Left lung (tissue), 10 donors: ENCODE data around the gene KNTC1. TPM values are rescaled to one million over a fixed set of nuclear protein-coding genes. Genes with fewer than 3 reads are reported as not detected.

Experiments used
- ATAC-seq: fragments of 200-7000 bp; cut with Tn5 transposase; one replicate; pipeline ENCODE4 v1.9.1; 2020; ENCODE audit warnings: moderate library complexity
- DNase-seq, 4 donors: peaks; one replicate each; pipeline ENCODE4 v3.0.0-alpha.2; 2013 to 2020
- H3K27ac ChIP-seq, 2 donors: fragments of 200-600 bp; sonication (generic) in 1 of 2; one replicate each; pipeline versions ENCODE4 v1.5.0 to v1.8.0; 2020 to 2021
- H3K27me3 ChIP-seq, 2 donors: fragments of 200-600 bp; sonication (generic) in 1 of 2; one replicate each; pipeline versions ENCODE4 v1.5.0 to v1.8.0; 2020 to 2021
- H3K36me3 ChIP-seq, 2 donors: fragments of 200-600 bp; sonication (generic) in 1 of 2; one replicate each; pipeline versions ENCODE4 v1.5.0 to v1.8.0; 2020 to 2021
- H3K4me1 ChIP-seq, 2 donors: fragments of 200-600 bp; one replicate each; pipeline ENCODE4 v1.8.0; 2021
- H3K4me3 ChIP-seq, 2 donors: fragments of 200-600 bp; sonication (generic) in 1 of 2; one replicate each; pipeline versions ENCODE4 v1.5.0 to v1.8.0; 2020 to 2021; ENCODE audit warnings: mild to moderate bottlenecking in 1 of 2
- H3K9me3 ChIP-seq, 2 donors: fragments of 200-600 bp; sonication (generic) in 1 of 2; one replicate each; pipeline versions ENCODE4 v1.5.0 to v1.8.0; 2020 to 2021
- CTCF ChIP-seq, 2 donors: fragments of 200-600 bp; sonication (generic) in 1 of 2; IDR thresholded peaks; one replicate each; pipeline versions ENCODE4 v1.5.0 to v1.8.0; 2021; ENCODE audit warnings: antibody characterized with exemption in 2 of 2
- intact Hi-C, 2 donors: fragments of 100-400 bp; cut with DNase I; formaldehyde crosslinking; loops; one replicate each; pipeline versions ENCODE4 v1.11.2 to v1.14.2; 2022
- polyA plus RNA-seq, 6 donors: library from polyadenylated mRNA; unstranded; fragments of 120-200 nt; gene quantifications; one replicate each; pipeline ENCODE4 v1.2.1, GENCODE V29; 2013; ENCODE audit not compliant: insufficient read length in 6 of 6
- total RNA-seq, 2 donors: library from RNA; stranded (reverse); fragmentation: NEBNext Ultra II Directional; extraction: Animal tissue kit (Norgen Biotek cat#: 25700); gene quantifications; one replicate each; pipeline ENCODE4 v1.2.1, GENCODE V29; 2021
- donor health status: DM: no; HTN: yes; CAD: no.
- donor health status: DM: no; HTN: no; CAD: no.

Gene KNTC1
- total and polyA plus RNA-seq, 8 donors, result 13.6 to 64.7 (median 53.9) TPM

- DNase-seq (no peak), ATAC-seq (no peak)
- no peak for TF ChIP-seq CTCF (IDR thresholded peaks at IDR 0.05)
- no peaks in the 10 kb centered on the region for H3K4me1 ChIP-seq
- no peaks in the 10 kb centered on the region for H3K9me3 ChIP-seq
- peaks cover 0 to 66% of the 10 kb centered on the region in 2 donors for H3K36me3 ChIP-seq
- no peaks in the 10 kb centered on the region for H3K27me3 ChIP-seq
- intact Hi-C loops, result no loop called here
- no peak overlapping the region for H3K4me3 ChIP-seq
- no peak overlapping the region for H3K27ac ChIP-seq
Observed at GRCh38 chr12:122544537-122544936, 17.5 kb downstream of the KNTC1 start.

DNA sequence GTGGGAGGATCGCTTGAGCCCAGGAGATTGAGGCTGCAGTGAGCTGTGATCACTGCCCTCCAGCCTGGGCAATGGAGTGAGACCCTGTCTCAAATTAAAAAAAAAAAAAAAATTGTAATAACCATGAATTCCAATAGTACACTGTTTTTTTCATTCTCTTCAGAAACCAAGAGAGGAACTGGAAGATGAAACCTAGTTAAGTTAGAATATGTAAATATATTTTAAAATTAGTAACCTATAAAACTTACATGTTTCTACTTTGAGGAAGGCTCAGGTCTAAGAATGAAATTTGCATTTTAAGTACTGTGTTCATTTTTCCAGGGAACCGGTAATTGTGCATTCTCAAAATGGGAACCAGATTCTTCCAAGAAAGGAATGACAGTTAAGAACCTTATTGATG lies 18.8 kb downstream of the KNTC1 start:
- no peak overlapping the region for H3K27ac ChIP-seq
- no peaks in the 10 kb centered on the region for H3K4me1 ChIP-seq
- H3K4me3 ChIP-seq, result no peak overlapping the region
- H3K36me3 ChIP-seq, result peaks cover 0 to 71% of the 10 kb centered on the region in 2 donors
- DNase-seq, result no peak
- no peak for TF ChIP-seq CTCF (IDR thresholded peaks at IDR 0.05)
- H3K27me3 ChIP-seq, result no peaks in the 10 kb centered on the region
- intact Hi-C loops, result no loop called here
- ATAC-seq, result no peak
- H3K9me3 ChIP-seq, result no peaks in the 10 kb centered on the region

DNA sequence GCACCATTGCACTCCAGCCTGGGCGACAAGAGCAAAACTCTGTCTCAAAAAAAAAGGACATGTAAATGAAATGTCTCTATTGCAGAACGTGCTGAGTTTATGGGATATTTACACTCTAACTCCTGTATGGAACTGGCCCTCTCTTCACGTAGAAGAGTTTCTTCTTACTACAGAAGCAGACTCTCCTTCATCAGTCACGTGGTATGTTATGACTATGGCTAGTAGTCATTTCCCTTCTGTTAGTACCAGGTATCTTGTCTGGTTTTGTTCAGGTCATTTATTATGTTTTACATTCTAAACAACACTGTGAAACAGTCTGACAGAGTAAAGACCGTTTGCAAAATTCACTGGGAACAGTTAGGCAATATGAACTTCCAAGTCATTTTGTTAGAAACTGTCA lies 20.3 kb downstream of the KNTC1 start:
- intact Hi-C loops, result no loop called here
- H3K9me3 ChIP-seq, result no peaks in the 10 kb centered on the region
- no peak for ATAC-seq
- peaks cover 0 to 83% of the 10 kb centered on the region in 2 donors for H3K36me3 ChIP-seq
- no peaks in the 10 kb centered on the region for H3K4me1 ChIP-seq
- no peak overlapping the region for H3K4me3 ChIP-seq
- DNase-seq, result no peak
- no peak for TF ChIP-seq CTCF (IDR thresholded peaks at IDR 0.05)
- H3K27me3 ChIP-seq, result no peaks in the 10 kb centered on the region
- no peak overlapping the region for H3K27ac ChIP-seq

DNA sequence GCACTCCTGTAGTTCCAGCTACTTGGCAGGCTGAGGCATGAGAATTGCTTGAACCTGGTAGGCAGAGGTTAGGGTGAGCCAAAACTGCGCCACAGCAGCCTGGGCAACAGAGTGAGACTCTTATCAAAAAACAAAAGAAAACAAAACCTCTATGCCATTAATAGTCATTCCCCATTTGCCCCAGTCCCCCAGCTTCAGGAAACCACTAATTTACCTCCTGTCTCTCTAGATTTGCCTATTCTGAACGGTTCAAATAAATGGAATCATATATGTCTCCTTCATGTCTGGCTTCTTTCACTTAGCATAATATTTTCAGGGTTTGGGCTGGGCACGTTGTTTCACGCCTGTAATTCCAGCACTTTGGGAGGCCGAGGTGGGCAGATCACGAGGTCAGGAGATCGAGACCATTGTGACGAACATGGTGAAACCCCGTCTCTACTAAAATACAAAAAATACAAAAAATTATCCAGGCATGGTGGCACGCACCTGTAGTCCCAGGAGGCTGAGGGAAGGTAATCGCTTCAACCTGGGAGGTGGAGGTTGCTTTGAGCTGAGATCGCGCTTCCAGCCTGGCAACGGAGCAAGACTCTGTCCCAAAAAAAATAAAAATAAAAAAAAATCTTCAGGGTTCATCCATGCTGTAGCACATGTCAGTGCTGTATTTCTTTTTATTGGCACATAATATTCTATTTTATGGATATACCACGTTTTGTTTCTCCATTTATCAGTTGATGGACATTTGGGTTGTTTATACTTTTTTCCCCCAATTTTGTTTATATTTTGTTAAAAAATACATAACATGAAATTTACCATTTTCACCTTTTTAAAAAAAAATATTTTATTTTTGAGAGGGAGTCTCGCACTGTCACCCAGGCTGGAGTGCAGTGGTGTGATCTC lies 31.9 kb downstream of the KNTC1 start:
- TF ChIP-seq CTCF (IDR thresholded peaks at IDR 0.05), result no peak
- intact Hi-C loops, result no loop called here
- H3K4me1 ChIP-seq, result no peaks in the 10 kb centered on the region
- H3K27me3 ChIP-seq, result no peaks in the 10 kb centered on the region
- ATAC-seq, result no peak
- H3K4me3 ChIP-seq, result no peak overlapping the region
- H3K9me3 ChIP-seq, result no peaks in the 10 kb centered on the region
- H3K27ac ChIP-seq, result no peak overlapping the region
- DNase-seq, result no peak
- H3K36me3 ChIP-seq, result peaks cover 0 to 60% of the 10 kb centered on the region in 2 donors

- ATAC-seq (no peak), DNase-seq (no peak)
- no peaks in the 10 kb centered on the region for H3K4me1 ChIP-seq
- H3K27ac ChIP-seq, result no peak overlapping the region
- no peak overlapping the region for H3K4me3 ChIP-seq
- H3K9me3 ChIP-seq, result no peaks in the 10 kb centered on the region
- no peak for TF ChIP-seq CTCF (IDR thresholded peaks at IDR 0.05)
- H3K36me3 ChIP-seq, result peaks cover 0 to 58% of the 10 kb centered on the region in 2 donors
- no peaks in the 10 kb centered on the region for H3K27me3 ChIP-seq
- intact Hi-C loops, result no loop called here
Observed at GRCh38 chr12:122560138-122560537, 33.1 kb downstream of the KNTC1 start.
